PC-3 (cell line): Measurements from ENCODE around the gene BTBD2. TPM values are rescaled to one million over a fixed set of nuclear protein-coding genes. Genes with fewer than 3 reads are reported as not detected.
A peak's percentile ranks its signal among the peaks of the same experiment; 100 is the strongest.

ENCODE experiments used
- ATAC-seq: fragments of 200-7000 bp; cut with Tn5 transposase; 2 replicates; pipeline ENCODE4 v1.9.1; 2020; ENCODE audit warnings: mild to moderate bottlenecking, moderate library complexity
- BruUV-seq: library from RNA; stranded (reverse); fragments of 400-500 nt; replicated peaks from 2 replicates; lab custom pipeline; 2021; lab: Mats Ljungman, UMichigan
- CTCF ChIA-PET: fragments of 300-600 bp; sonication (Branson Sonifier 250); formaldehyde crosslinking; loops from one replicate; lab custom pipeline; 2022; ENCODE audit warnings: antibody characterized with exemption; lab: Charles Lee
- POLR2A ChIA-PET: fragments of 300-600 bp; sonication (Branson Sonifier 250); formaldehyde crosslinking; loops from one replicate; lab custom pipeline; 2022; ENCODE audit warnings: antibody characterized with exemption; ENCODE audit not compliant: unreplicated experiment; lab: Charles Lee
- DNase-seq: peaks from one replicate; pipeline ENCODE4 v3.0.0-alpha.2; 2015
- H2AFZ ChIP-seq: fragments of 300-600 bp; sonication (generic); 2 replicates; pipeline ENCODE4 v1.6.0; 2016; ENCODE audit warnings: antibody characterized with exemption, low read length
- H3F3A ChIP-seq: fragments of 300-600 bp; sonication (generic); one replicate; pipeline ENCODE4 v1.6.0; 2017; ENCODE audit warnings: antibody characterized with exemption, low read length, control low read depth, mild to moderate bottlenecking; ENCODE audit not compliant: unreplicated experiment
- H3K27ac ChIP-seq: fragments of 300-600 bp; sonication (generic); 2 replicates; pipeline ENCODE4 v1.5.1; 2016; ENCODE audit warnings: mild to moderate bottlenecking, low read length
- H3K27me3 ChIP-seq: fragments of 300-600 bp; sonication (generic); 2 replicates; pipeline ENCODE4 v1.6.1; 2016; ENCODE audit warnings: low read length, mixed read lengths
- H3K36me3 ChIP-seq: fragments of 300-600 bp; sonication (generic); 2 replicates; pipeline ENCODE4 v1.6.1; 2016; ENCODE audit warnings: low read depth, mixed run types, low read length, mixed read lengths
- H3K4me1 ChIP-seq: fragments of 300-600 bp; sonication (generic); 2 replicates; pipeline ENCODE4 v1.5.1; 2016; ENCODE audit warnings: low read length; ENCODE audit not compliant: insufficient read depth
- H3K4me2 ChIP-seq: fragments of 300-600 bp; sonication (generic); 2 replicates; pipeline ENCODE4 v1.6.0; 2016; ENCODE audit warnings: low read length
- H3K4me3 ChIP-seq: fragments of 300-600 bp; sonication (generic); 2 replicates; pipeline ENCODE4 v1.5.1; 2016; ENCODE audit warnings: mild to moderate bottlenecking, low read length, mixed read lengths
- H3K79me2 ChIP-seq: fragments of 300-600 bp; sonication (generic); 2 replicates; pipeline ENCODE4 v1.6.1; 2017; ENCODE audit warnings: low read length, mixed read lengths
- H3K9ac ChIP-seq: fragments of 300-600 bp; sonication (generic); 2 replicates; pipeline ENCODE4 v1.6.0; 2016; ENCODE audit warnings: mild to moderate bottlenecking, low read length
- H3K9me2 ChIP-seq: fragments of 300-600 bp; sonication (generic); replicated peaks from 2 replicates; pipeline ENCODE4 v1.6.1; 2016; ENCODE audit warnings: mixed run types, low read length, mixed read lengths
- H3K9me3 ChIP-seq: fragments of 300-600 bp; sonication (generic); 2 replicates; pipeline ENCODE4 v1.6.1; 2016; ENCODE audit warnings: low read length, mixed read lengths
- H4K20me1 ChIP-seq: fragments of 300-600 bp; sonication (generic); 2 replicates; pipeline ENCODE4 v1.6.1; 2016; ENCODE audit warnings: low read length, mixed read lengths
- CTCF ChIP-seq: fragments of 300-600 bp; sonication (generic); conservative IDR thresholded peaks from 2 replicates; pipeline ENCODE4 v1.5.1; 2017; ENCODE audit warnings: antibody characterized with exemption, low read depth, mild to moderate bottlenecking, low read length
- EZH2 ChIP-seq: fragments of 300-600 bp; sonication (generic); IDR thresholded peaks from one replicate; pipeline ENCODE4 v1.6.1; 2017; ENCODE audit warnings: antibody characterized with exemption, mild to moderate bottlenecking, low read length; ENCODE audit not compliant: unreplicated experiment
- EZH2phosphoT487 ChIP-seq: fragments of 300-600 bp; sonication (generic); IDR thresholded peaks from 2 replicates; pipeline ENCODE4 v1.6.1; 2018; ENCODE audit warnings: mild to moderate bottlenecking, antibody characterized with exemption, low read length, borderline replicate concordance
- intact Hi-C: fragments of 100-400 bp; cut with micrococcal nuclease; formaldehyde crosslinking; loops from 2 replicates; pipeline ENCODE4 v1.9.0; 2023
- total RNA-seq: library from RNA; depleted of rRNA; stranded (reverse); fragments of >200 nt; gene quantifications from 2 replicates; pipeline ENCODE4 v1.2.3, GENCODE V29; 2014

The BTBD2 gene
- total RNA-seq, 1 experiment from 2014 or later: 72.0 TPM

- H3K79me2 ChIP-seq: no peaks in the 10 kb centered on the region
- no peak overlapping the region for H3K27ac ChIP-seq
- H2AFZ ChIP-seq: no peak overlapping the region
- no peaks in the 10 kb centered on the region for H3K9me3 ChIP-seq
- H3K9ac ChIP-seq: no peak overlapping the region
- intact Hi-C loops: no loop called here
- TF ChIP-seq EZH2: no peak
- no peak for TF ChIP-seq CTCF
- TF ChIP-seq EZH2phosphoT487: no peak
- H3K27me3 ChIP-seq: no peaks in the 10 kb centered on the region
- no TSS peak for BruUV-seq
- POLR2A ChIA-PET: no interaction called here
- no peaks in the 10 kb centered on the region for H3K9me2 ChIP-seq
- peaks cover 36% of the 10 kb centered on the region for H3K4me1 ChIP-seq
- no peaks in the 10 kb centered on the region for H4K20me1 ChIP-seq
- no peak overlapping the region for H3K4me2 ChIP-seq
- H3F3A ChIP-seq: no peaks in the 10 kb centered on the region
- H3K36me3 ChIP-seq: no peaks in the 10 kb centered on the region
- DNase-seq (no peak), ATAC-seq (no peak)
- H3K4me3 ChIP-seq: no peak overlapping the region
- CTCF ChIA-PET: interaction anchor here (0.5 to 0.6 kb wide), 3 partner anchors 22 to 246 kb away, joined by 3 to 8 read pairs (median 4); no protein-coding TSS in a partner anchor
Observed at GRCh38 chr19:2056837-2057192, 41.3 kb upstream of the BTBD2 start.

DNA sequence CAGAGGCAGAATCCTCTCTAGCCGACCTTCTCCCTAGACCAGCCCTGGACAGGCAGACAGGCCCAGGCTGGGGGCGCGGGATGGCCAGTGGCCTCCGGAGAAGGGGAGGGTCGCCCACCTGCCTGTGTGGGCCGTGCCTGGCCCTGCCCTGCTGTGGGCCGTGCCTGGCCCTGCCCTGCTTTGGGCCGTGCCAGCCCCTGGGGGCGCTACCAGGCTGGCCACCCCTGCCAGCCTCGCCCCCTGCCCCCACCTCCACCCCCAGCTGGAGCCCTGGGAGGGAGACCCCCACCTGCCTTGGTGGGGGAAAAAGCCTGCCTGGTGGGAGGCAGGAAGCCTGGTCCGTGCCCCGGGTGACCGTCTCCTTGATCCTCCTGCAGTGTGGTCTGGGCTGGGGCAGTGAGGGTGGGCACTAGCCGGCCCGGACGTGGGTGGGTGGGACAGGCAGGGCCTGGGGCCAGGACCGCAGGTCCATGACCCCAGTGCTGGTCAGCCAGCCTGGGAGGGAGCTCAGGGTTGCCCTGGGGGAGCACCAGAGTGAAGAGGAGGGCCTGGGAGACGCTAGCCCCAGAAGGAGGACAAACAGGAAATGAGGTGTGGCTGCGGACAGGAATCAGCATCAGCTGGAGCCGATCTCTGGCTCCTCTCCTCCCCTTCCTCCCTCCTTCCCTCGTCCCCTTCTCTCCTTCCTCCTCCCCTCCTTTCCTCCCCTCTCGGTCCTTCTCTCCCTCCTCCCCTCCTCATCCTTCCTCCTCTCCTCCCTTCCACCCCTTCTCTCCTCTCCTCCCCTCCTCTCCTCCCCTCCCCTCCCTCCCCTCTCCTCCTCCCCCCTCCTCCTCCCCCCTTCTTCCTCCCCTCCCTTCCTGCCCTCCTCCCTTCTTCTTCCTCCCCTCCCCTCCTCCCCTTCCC, 40.7 kb upstream of the BTBD2 start:
- TF ChIP-seq EZH2phosphoT487: no peak
- TF ChIP-seq EZH2: no peak
- TF ChIP-seq CTCF: 0 out of 2 replicates have a peak, but pooled peaks have one; percentile 33
- peak overlapping the region; percentile 42; the same call in 1 of the 2 replicates for H3K4me3 ChIP-seq
- H3K36me3 ChIP-seq: no peaks in the 10 kb centered on the region
- peak overlapping the region; percentile 53; the same call in 1 of the 2 replicates for H2AFZ ChIP-seq
- CTCF ChIA-PET: interaction anchor here (0.5 to 0.6 kb wide), 2 partner anchors 21 to 245 kb away, joined by 4 to 8 read pairs; no protein-coding TSS in a partner anchor
- H3K27me3 ChIP-seq: no peaks in the 10 kb centered on the region
- no peaks in the 10 kb centered on the region for H3K79me2 ChIP-seq
- peak overlapping the region; percentile 57 for H3K9ac ChIP-seq
- H3K27ac ChIP-seq: peak overlapping the region; percentile 67
- no peaks in the 10 kb centered on the region for H3F3A ChIP-seq
- DNase-seq (peak; percentile 62), ATAC-seq (peak; percentile 25)
- no peaks in the 10 kb centered on the region for H4K20me1 ChIP-seq
- no peaks in the 10 kb centered on the region for H3K9me2 ChIP-seq
- H3K4me1 ChIP-seq: peaks cover 40% of the 10 kb centered on the region
- POLR2A ChIA-PET: no interaction called here
- no peaks in the 10 kb centered on the region for H3K9me3 ChIP-seq
- no TSS peak for BruUV-seq
- peak overlapping the region; percentile 73 for H3K4me2 ChIP-seq
- intact Hi-C loops: no loop called here

- no peak overlapping the region for H3K9ac ChIP-seq
- H3K36me3 ChIP-seq: no peaks in the 10 kb centered on the region
- no peak overlapping the region for H3K4me2 ChIP-seq
- H3K9me2 ChIP-seq: no peaks in the 10 kb centered on the region
- ATAC-seq (no peak), DNase-seq (no peak)
- TF ChIP-seq EZH2phosphoT487: no peak
- TF ChIP-seq CTCF: no peak
- TF ChIP-seq EZH2: no peak
- H3K4me1 ChIP-seq: peaks cover 27% of the 10 kb centered on the region
- no peak overlapping the region for H3K4me3 ChIP-seq
- POLR2A ChIA-PET: no interaction called here
- CTCF ChIA-PET: no interaction called here
- H3K79me2 ChIP-seq: peaks cover 11% of the 10 kb centered on the region
- H3K27me3 ChIP-seq: no peaks in the 10 kb centered on the region
- H3F3A ChIP-seq: no peaks in the 10 kb centered on the region
- no peaks in the 10 kb centered on the region for H3K9me3 ChIP-seq
- BruUV-seq: no TSS peak
- peaks cover 8% of the 10 kb centered on the region for H4K20me1 ChIP-seq
- no peak overlapping the region for H2AFZ ChIP-seq
- H3K27ac ChIP-seq: no peak overlapping the region
- intact Hi-C loops: no loop called here
Observed at GRCh38 chr19:2054763-2055162, 39.2 kb upstream of the BTBD2 start.
